Measurements from ENCODE around the gene NAV2.

NAV2 gene

DNA sequence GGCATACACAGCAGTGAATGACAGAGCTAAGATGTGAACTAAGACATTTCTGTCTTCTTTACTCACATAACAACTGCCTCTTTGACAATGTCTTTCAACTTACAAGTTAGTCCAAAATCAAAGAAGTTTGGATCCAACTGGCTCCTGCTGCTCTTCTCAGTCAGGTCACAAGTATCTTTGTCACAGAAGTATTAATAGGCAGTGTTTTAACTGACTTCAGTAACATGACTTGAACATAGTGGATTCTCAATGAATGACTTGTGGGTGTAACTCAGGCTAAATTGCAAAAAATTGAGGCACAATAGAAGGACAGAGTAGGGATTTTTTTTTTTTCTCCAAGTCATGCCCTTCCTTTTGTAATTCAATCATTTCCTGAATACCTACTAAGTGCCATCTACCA lies 425.0 kb downstream of the NAV2 start:
- TF ChIP-seq, protein P1, sequence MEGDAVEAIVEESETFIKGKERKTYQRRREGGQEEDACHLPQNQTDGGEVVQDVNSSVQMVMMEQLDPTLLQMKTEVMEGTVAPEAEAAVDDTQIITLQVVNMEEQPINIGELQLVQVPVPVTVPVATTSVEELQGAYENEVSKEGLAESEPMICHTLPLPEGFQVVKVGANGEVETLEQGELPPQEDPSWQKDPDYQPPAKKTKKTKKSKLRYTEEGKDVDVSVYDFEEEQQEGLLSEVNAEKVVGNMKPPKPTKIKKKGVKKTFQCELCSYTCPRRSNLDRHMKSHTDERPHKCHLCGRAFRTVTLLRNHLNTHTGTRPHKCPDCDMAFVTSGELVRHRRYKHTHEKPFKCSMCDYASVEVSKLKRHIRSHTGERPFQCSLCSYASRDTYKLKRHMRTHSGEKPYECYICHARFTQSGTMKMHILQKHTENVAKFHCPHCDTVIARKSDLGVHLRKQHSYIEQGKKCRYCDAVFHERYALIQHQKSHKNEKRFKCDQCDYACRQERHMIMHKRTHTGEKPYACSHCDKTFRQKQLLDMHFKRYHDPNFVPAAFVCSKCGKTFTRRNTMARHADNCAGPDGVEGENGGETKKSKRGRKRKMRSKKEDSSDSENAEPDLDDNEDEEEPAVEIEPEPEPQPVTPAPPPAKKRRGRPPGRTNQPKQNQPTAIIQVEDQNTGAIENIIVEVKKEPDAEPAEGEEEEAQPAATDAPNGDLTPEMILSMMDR (IDR thresholded peaks at IDR 0.05), result no peak
- Histone ChIP-seq H3K36me3 (no peaks in the 10 kb centered on the region), H3K9me3 (no peaks in the 10 kb centered on the region), H3K4me3 (no peak overlapping the region), H3K27ac (no peak overlapping the region), H3K27me3 (peaks cover 0 to 4% of the 10 kb centered on the region in 2 donors), H3K4me1 (no peaks in the 10 kb centered on the region)
- DNase-seq, result no peak
- intact Hi-C loops (cut with DNase I; ENCODE audit: low total_unique reads), result loop anchor here (10.0 kb wide), 1 partner anchor 217 kb away; no protein-coding TSS in a partner anchor

DNA sequence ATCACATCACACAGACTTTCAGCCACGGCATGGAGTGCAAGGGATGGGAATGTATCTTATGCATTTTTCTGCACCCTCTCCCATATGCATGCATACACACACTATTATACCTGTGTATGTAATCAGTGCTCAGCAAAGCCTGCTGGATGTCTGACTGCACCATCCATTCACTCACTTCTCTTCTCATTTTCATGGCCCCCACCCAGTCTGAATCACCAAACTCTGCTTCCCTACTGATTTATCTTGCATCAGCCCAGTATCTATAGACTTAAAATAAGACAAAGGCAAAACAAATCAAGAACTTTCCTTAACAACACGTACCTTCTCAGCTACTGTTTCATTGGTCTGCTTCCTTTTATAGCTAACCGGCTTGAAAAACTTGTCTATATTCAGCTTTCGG lies 426.1 kb downstream of the NAV2 start:
- Histone ChIP-seq H3K36me3 (no peaks in the 10 kb centered on the region), H3K9me3 (no peaks in the 10 kb centered on the region), H3K27ac (no peak overlapping the region), H3K4me1 (no peaks in the 10 kb centered on the region), H3K4me3 (no peak overlapping the region), H3K27me3 (peaks cover 0 to 4% of the 10 kb centered on the region in 2 donors)
- no peak for DNase-seq
- TF ChIP-seq, protein P1 (IDR thresholded peaks at IDR 0.05), result no peak
- intact Hi-C loops (cut with DNase I; ENCODE audit: low total_unique reads), result loop anchor here (10.0 kb wide), 1 partner anchor 216 kb away; no protein-coding TSS in a partner anchor

DNA sequence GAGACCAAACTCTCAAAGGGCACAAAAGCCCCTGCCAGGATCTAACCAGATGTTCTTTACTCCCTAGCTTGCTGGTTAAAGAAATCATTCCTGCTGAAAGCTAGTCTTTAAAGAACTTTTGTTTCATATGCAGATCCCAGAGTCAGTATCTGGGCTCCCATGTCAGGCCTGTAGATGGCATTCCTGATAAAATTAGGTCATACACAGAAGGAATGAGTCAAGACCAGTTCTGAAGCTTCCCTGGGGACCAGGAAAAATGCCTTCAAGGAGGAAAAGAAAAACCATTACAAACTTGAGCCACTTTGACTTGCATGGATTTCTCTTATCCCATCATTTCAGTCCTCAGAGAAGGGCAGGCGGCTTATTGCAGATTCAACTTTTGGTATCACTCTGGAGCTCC lies 441.7 kb downstream of the NAV2 start:
- no peak for DNase-seq
- TF ChIP-seq, protein P1 (IDR thresholded peaks at IDR 0.05), result no peak
- H3K36me3 ChIP-seq, result no peaks in the 10 kb centered on the region
- H3K9me3 ChIP-seq, result no peaks in the 10 kb centered on the region
- H3K4me1 ChIP-seq, result peaks cover 0 to 20% (median 16%) of the 10 kb centered on the region in 4 donors
- peaks cover 7 to 39% of the 10 kb centered on the region in 2 donors for H3K27me3 ChIP-seq
- intact Hi-C loops (cut with DNase I; ENCODE audit: low total_unique reads), result no loop called here
- no peak overlapping the region for H3K27ac ChIP-seq
- no peak overlapping the region for H3K4me3 ChIP-seq

DNA sequence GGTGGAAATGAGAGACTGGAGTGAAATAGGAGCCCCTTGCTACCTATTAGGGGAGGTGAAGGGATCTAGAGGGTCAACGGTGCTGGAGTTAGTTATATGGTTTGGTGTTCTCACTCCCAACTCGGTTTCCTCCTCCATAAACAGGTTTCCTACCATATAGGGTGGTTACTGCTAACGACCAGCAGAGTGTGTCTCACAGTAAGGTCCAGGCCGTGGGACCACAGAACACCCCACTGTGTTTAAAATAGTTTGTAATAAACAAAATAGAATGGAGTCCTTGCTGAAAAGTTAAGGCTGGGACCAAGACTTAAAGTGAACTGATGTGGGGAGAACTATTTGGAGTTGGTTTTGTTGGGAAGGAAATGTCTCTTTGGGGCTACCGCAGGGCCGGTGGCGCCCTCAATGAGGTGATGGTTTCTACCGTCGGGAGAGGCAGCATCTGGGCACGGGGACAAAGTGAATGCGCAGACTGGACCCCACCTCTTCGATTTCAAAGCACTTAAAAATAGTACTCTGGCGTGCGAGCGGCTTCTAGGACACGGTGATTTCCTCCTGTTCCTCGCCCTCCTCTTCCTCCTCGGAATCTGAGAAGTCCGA lies 443.1 kb downstream of the NAV2 start:
- intact Hi-C loops (cut with DNase I; ENCODE audit: low total_unique reads), result no loop called here
- no peak overlapping the region for H3K27ac ChIP-seq
- H3K9me3 ChIP-seq, result peaks cover 0 to 3% (median 0%) of the 10 kb centered on the region in 3 donors
- H3K4me1 ChIP-seq, result peaks cover 0 to 20% (median 16%) of the 10 kb centered on the region in 4 donors
- H3K36me3 ChIP-seq, result no peaks in the 10 kb centered on the region
- no peak overlapping the region for H3K4me3 ChIP-seq
- DNase-seq, result no peak
- TF ChIP-seq, protein P1 (IDR thresholded peaks at IDR 0.05), result no peak
- H3K27me3 ChIP-seq, result peaks cover 12 to 53% of the 10 kb centered on the region in 2 donors

DNA sequence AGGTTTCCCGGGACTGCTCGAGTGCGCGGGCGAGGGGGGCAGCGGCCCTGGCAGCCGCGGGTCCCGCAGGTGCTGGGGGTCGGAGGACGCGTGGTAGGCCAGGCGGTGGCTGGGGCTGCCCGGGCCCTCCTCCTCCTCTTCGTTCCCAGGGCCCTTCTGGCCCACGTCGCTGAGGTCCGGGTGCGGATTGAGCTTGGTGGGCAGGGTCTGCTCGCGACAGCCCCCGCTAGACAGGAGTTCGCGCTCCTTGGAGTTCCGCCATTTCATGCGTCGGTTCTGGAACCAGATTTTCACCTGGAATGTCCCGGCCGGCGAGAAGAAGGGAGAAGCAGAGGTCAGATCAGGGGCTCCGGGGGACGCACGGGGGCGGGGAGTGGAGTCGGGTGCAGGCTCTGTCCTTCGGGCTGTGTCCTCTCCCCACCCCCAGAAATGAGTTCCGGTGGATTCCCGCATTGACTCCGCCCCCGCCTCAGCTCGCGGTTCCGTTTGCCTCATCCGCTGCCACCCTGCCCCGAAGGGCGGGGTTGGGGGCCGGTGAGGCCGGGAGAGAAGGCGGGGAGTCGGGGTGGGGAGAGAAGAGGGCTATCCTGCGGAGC lies 443.7 kb downstream of the NAV2 start:
- Histone ChIP-seq H3K4me1 (peaks cover 0 to 24% (median 16%) of the 10 kb centered on the region in 4 donors), H3K9me3 (peaks cover 0 to 3% (median 0%) of the 10 kb centered on the region in 3 donors), H3K27me3 (peaks cover 14 to 59% of the 10 kb centered on the region in 2 donors), H3K27ac (no peak overlapping the region), H3K4me3 (peak overlapping the region in 1 of 2 donors; percentile 11), H3K36me3 (no peaks in the 10 kb centered on the region)
- no peak for DNase-seq
- TF ChIP-seq, protein P1 (IDR thresholded peaks at IDR 0.05), result no peak
- intact Hi-C loops (cut with DNase I; ENCODE audit: low total_unique reads), result no loop called here
